SH-SY5Y (cell line): ENCODE data around the gene C1orf141.

Experiments
- GATA2 ChIP-seq: IDR thresholded peaks from 2 replicates; pipeline ENCODE4 v1.6.1; 2011; ENCODE audit warnings: mild to moderate bottlenecking, low read depth, low read length
- GATA3 ChIP-seq: IDR thresholded peaks from 2 replicates; pipeline ENCODE4 v1.6.1; 2011; ENCODE audit warnings: low read depth, mild to moderate bottlenecking, low read length, moderate library complexity

DNA sequence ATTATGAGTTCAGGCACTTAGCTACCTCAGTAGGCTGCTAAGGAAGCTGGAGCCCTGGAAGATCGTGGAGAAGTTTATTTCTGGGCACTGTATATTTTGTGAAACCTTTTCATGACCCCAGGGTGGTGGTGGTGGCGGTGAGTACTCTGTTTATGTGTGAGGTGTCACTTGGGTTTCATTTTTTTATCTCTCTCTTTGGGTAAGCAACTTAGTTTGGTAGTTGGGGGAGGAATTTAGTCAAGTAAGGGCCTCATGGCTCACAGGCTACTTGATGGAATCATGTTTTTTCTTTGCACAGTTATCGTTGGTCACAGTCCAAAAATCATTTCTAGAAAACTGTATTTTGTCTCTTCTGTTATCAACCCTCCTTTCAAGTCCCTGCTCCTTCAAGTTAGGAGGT is 33.9 kb downstream of the C1orf141 start:
- TF ChIP-seq GATA3 (no peak), GATA2 (no peak)
